ENCODE results near the gene FHL5. TPM values are rescaled to one million over a fixed set of nuclear protein-coding genes. Genes with fewer than 3 reads are reported as not detected.
A peak's percentile ranks its signal among the peaks of the same experiment; 100 is the strongest.

The FHL5 gene
- total RNA-seq, 1 donor from 2014 or later: not detected

DNA sequence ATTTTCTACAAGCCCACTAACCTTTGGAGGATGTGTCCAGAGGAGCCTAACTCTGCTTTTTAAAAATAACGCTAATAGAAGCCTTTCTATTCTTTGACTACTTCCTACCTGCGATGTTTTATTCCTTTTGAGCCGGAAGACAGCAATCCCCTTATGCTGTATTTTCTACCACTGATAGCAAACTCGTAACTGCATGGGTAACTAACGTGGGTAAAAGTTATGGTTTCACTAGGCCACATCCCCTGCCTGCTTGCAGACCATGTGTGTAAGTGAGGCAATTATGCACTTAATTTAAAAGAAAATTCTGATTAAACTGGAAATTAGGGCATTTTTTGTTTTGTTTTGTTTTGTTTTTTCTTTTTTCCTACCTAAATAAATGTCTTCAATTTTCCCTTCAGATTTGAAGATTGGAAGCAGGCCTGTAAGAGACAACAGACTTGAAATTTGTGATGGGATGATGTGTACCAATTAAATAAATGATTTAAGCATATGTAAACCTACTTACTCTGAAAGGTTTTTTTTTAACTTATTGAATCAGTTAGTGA, 40.4 kb upstream of the FHL5 start:
- Mint-ChIP-seq H3K36me3 (ENCODE audit: unreplicated experiment) (no peaks in the 10 kb centered on the region), H3K27ac (ENCODE audit: unreplicated experiment) (peak overlapping the region; percentile 99)
- TF ChIP-seq, protein P1, sequence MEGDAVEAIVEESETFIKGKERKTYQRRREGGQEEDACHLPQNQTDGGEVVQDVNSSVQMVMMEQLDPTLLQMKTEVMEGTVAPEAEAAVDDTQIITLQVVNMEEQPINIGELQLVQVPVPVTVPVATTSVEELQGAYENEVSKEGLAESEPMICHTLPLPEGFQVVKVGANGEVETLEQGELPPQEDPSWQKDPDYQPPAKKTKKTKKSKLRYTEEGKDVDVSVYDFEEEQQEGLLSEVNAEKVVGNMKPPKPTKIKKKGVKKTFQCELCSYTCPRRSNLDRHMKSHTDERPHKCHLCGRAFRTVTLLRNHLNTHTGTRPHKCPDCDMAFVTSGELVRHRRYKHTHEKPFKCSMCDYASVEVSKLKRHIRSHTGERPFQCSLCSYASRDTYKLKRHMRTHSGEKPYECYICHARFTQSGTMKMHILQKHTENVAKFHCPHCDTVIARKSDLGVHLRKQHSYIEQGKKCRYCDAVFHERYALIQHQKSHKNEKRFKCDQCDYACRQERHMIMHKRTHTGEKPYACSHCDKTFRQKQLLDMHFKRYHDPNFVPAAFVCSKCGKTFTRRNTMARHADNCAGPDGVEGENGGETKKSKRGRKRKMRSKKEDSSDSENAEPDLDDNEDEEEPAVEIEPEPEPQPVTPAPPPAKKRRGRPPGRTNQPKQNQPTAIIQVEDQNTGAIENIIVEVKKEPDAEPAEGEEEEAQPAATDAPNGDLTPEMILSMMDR (IDR thresholded peaks at IDR 0.05; ENCODE audit: partially characterized antibody, unreplicated experiment): no peak

DNA sequence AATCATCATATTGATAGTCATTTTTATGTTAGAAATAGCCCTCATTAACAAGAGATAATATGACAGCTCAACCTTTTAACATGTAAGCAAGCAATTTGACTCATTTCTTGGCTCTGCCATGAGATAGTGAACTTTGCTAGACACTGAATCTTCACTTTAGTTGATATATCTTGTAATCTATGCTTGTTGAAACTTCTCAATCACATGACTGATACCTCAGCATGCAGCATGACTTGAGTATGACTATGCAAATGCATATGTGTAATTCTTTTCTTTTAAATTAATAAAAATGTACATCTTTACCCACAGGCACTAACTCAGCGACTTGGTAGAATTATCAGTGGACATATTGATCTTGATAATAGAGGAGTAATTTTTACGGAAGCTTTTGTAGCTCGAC, 34.7 kb upstream of the FHL5 start:
- DNase-seq: no peak
- no peak overlapping the region for H3K27ac Mint-ChIP-seq (ENCODE audit: unreplicated experiment)
- TF ChIP-seq, protein P1 (IDR thresholded peaks at IDR 0.05; ENCODE audit: partially characterized antibody, unreplicated experiment): no peak
- no peaks in the 10 kb centered on the region for H3K36me3 Mint-ChIP-seq (ENCODE audit: unreplicated experiment)
- H3K4me3 Mint-ChIP-seq (ENCODE audit: unreplicated experiment): no peak overlapping the region
- H3K4me1 Mint-ChIP-seq (ENCODE audit: low read depth, unreplicated experiment): no peaks in the 10 kb centered on the region
- no peaks in the 10 kb centered on the region for H3K9me3 Mint-ChIP-seq (ENCODE audit: unreplicated experiment)
- H3K27me3 Mint-ChIP-seq (ENCODE audit: unreplicated experiment): no peaks in the 10 kb centered on the region

More for the DNA sequence above, 40.4 kb upstream of the FHL5 start:
- peaks cover 8% of the 10 kb centered on the region for H3K27me3 Mint-ChIP-seq (ENCODE audit: unreplicated experiment)
- H3K9me3 Mint-ChIP-seq (ENCODE audit: unreplicated experiment): peaks cover 9% of the 10 kb centered on the region
- no peak for DNase-seq
- peak overlapping the region; percentile 98 for H3K4me3 Mint-ChIP-seq (ENCODE audit: unreplicated experiment)
- H3K4me1 Mint-ChIP-seq (ENCODE audit: low read depth, unreplicated experiment): peaks cover 11% of the 10 kb centered on the region

DNA sequence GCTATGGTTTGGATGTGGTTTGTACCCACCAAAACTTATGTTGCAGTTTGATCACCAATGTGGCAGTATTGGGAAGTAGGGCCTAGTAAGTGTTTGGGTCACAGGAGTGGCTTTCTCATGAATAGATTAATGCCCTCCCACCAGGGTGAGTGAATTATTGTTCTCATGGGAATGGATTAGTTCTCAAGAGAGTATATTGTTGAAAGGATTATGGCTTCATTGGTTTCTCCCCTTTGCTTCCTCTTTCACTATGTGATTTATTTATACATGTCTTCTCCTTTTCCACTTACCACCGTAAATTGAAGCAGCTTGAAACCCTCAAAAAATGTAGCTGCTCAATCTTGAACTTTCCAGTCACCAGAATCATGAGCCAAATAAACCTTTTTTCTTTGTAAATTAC, 30.5 kb upstream of the FHL5 start:
- no peaks in the 10 kb centered on the region for H3K27me3 Mint-ChIP-seq (ENCODE audit: unreplicated experiment)
- H3K36me3 Mint-ChIP-seq (ENCODE audit: unreplicated experiment): no peaks in the 10 kb centered on the region
- TF ChIP-seq, protein P1 (IDR thresholded peaks at IDR 0.05; ENCODE audit: partially characterized antibody, unreplicated experiment): no peak
- H3K27ac Mint-ChIP-seq (ENCODE audit: unreplicated experiment): no peak overlapping the region
- H3K4me1 Mint-ChIP-seq (ENCODE audit: low read depth, unreplicated experiment): no peaks in the 10 kb centered on the region
- DNase-seq: no peak
- no peaks in the 10 kb centered on the region for H3K9me3 Mint-ChIP-seq (ENCODE audit: unreplicated experiment)
- H3K4me3 Mint-ChIP-seq (ENCODE audit: unreplicated experiment): no peak overlapping the region

DNA sequence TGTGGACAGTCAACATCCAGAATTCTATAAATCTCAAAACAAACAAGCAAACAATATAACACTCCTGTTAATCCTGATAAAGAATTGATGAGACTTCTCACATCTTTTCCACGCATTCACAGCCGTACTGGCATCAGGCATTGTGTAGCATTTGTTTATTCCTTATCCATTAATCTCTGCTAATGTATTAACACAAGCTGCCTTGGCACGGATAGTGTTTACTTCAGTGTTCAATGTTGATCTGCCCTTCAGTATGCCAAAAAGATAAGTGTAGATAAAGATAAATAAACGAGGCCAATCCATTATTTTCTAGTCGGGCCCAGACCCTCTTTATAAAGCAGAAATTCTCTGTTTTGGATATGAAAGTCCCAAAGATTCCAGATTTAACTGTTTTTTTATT, 25.2 kb upstream of the FHL5 start:
- H3K4me3 Mint-ChIP-seq (ENCODE audit: unreplicated experiment): no peak overlapping the region
- TF ChIP-seq, protein P1 (IDR thresholded peaks at IDR 0.05; ENCODE audit: partially characterized antibody, unreplicated experiment): no peak
- DNase-seq: no peak
- no peak overlapping the region for H3K27ac Mint-ChIP-seq (ENCODE audit: unreplicated experiment)
- H3K27me3 Mint-ChIP-seq (ENCODE audit: unreplicated experiment): no peaks in the 10 kb centered on the region
- no peaks in the 10 kb centered on the region for H3K9me3 Mint-ChIP-seq (ENCODE audit: unreplicated experiment)
- H3K36me3 Mint-ChIP-seq (ENCODE audit: unreplicated experiment): no peaks in the 10 kb centered on the region
- peaks cover 6% of the 10 kb centered on the region for H3K4me1 Mint-ChIP-seq (ENCODE audit: low read depth, unreplicated experiment)

DNA sequence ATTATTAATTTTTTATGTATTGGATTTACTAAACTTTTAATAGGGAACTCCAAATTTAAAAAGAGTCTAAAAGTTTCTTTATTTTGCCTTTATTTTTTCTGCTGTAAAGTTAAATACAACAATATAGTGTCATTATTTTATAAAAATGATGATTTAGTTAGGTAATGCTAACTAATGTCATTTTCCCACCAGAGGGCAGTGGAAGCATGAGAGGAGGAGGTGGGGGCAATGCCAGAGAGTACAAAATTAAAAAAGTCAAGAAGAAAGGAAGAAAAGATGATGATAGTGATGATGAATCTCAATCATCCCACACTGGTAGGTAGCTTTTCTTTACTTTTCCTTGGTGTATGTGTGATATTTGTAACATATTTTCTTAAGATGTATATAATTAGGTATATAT, 20.2 kb upstream of the FHL5 start:
- no peaks in the 10 kb centered on the region for H3K36me3 Mint-ChIP-seq (ENCODE audit: unreplicated experiment)
- no peak overlapping the region for H3K27ac Mint-ChIP-seq (ENCODE audit: unreplicated experiment)
- H3K9me3 Mint-ChIP-seq (ENCODE audit: unreplicated experiment): no peaks in the 10 kb centered on the region
- H3K4me3 Mint-ChIP-seq (ENCODE audit: unreplicated experiment): no peak overlapping the region
- H3K4me1 Mint-ChIP-seq (ENCODE audit: low read depth, unreplicated experiment): peaks cover 10% of the 10 kb centered on the region
- DNase-seq: no peak
- TF ChIP-seq, protein P1 (IDR thresholded peaks at IDR 0.05; ENCODE audit: partially characterized antibody, unreplicated experiment): peak; percentile 21
- H3K27me3 Mint-ChIP-seq (ENCODE audit: unreplicated experiment): no peaks in the 10 kb centered on the region
